Measurements from ENCODE around the gene TCEAL7. TPM values are rescaled to one million over a fixed set of nuclear protein-coding genes. Genes with fewer than 3 reads are reported as not detected.

Gene TCEAL7, protein sequence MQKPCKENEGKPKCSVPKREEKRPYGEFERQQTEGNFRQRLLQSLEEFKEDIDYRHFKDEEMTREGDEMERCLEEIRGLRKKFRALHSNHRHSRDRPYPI
- 26.8 TPM for total RNA-seq

DNA sequence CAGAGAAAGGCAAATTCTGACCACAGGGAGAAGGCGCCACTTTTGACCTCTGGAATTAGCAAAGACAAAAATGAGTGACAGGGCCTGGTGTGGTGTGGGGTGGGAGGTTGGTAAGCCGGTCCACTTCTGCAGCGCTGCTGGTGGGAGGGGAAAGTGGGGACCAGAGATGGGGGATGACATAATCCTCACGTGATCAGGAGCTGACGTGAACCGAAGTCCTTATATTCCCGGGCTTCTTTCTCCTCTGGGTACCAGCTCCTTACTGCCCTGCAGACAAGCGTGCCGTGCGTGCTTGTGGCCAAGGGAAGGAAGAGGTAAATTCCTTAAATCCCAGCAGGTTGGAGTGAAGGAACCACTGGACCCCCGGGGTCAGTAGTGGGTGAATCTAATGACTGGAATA lies at the start of gene TCEAL7:
TSS of gene TCEAL7 (plus strand) at position 249 of the 400 bp plus-strand sequence. CDS start 1,165 bp downstream, outside the sequence.

DNA sequence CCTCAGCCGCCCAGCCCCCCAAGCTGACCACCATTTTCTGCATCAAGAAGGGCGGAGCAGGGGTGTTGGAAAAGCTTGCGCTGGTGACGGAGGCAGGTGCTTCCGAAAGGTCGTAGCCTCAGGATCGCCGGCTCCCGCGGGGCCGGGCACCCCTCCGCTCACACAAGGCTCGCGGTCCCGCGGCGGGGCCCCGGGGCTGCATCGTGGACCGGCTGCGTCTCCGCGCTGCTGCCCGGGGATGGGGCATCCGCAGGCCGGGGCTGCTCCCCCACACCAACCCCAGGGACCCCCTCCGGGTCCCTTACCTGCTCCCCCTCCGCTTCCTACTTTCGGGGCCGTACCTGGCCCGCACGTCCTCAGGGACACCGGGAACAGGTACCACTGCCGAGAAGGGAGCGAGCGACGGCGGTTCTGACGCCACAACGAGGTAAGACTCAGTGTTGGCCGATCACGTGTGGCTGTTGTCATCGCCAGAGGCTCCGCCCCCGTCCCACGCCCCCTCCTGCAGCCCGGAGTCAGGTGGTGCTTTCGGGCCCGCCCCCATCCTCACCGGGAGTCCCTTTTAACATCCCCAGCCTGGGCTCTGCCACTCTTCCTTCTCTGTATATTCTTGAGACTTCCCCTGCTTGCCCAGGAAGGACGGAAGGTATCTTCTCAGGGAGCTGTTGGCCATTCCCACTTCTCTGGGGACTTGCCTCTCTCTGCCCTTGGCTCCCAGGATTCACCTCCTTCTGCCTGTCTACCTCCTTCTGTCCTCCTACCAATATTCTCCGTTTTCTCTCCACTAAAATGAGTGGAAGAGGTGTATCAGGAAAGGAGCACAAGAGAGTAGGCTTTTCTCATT lies 19.3 kb upstream of the TCEAL7 start, which contains the start of gene BEX2:
TSS of gene BEX2 (minus strand) at position 436 of the 844 bp plus-strand sequence. CDS start 1,014 bp downstream, outside the sequence.

DNA sequence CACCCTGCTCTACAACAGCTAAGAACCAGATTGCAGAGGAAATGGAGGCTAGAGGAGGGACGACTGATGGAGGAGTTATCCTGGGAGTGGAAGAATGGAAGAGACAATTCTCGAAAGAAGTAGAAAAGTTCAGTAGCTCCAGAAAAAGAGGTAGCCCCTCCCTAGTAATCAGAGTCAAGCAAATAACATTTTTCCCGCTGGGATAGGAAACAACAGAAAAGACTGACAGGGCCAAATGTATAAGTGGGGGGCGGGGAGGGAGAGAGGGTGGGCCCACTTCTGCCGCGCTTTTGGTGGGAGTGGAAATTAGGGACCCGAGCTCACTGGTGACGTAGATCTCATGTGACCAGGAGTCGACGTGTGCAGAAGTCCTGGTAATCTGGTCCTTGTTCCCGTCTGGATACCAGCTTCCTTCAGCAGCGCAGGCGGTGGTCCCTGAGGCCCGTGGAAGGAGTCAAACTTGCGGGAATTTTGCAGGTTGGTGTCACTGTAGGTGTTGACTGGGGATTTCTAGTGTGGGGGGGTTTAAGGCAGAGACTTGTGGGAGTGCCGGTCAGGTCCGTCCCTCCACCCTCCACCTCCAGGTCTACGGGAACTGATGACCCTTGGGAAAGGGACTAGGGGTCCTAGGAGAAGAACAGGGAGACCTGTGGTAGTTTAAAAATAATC lies 26.2 kb downstream of the TCEAL7 start, which contains the start of gene TCEAL9:
TSS of gene TCEAL9 (plus strand) at position 377 of the 669 bp plus-strand sequence. CDS start 1,179 bp downstream, outside the sequence.

DNA sequence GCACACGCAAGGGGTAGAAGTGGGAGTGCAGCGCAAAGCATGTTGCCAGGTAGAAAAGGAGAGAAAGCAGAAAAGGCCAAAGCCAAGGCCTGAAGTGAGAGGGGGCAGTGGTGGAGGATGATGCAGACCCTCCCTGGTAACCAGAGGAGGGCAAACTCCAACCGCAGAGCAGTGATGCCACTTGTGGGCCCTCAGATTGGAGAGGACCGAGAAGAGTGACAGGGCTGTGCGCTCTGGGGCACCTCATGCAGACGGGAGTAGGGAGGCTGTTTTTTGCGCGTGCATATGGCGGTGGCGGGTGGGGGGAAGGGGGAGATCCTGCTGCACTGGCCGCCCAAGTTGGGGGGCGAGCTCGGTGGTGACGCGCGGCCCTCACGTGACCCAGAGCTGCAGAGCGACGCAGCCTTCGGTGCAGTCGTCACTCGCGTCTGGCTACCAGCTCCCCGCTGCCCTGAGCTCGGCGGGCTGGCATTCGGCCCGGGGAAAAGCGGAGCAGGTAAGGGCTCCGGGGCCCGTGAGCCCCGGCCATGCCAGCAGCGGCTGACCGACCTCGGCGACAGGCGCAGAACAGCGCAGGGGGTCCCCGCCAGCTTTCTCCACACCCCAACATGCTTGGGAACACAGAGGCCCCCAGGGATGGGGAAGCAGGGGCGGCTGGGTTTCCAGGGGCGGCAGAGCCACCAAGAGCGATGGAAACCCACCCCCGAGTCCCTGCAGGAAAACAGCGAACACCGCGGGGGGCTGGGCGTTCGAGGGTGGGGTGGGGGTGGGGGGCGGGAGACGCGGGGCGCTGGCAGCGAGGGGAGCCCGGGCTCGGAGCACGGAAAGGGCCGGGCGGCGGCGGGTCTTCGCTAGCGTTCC lies 46.3 kb downstream of the TCEAL7 start, which contains the start of gene BEX3:
TSS of gene BEX3 (plus strand) at position 421 of the 861 bp plus-strand sequence. CDS start 984 bp downstream, outside the sequence.

Small RNA genes lying within 50 kb of the gene (small RNA-seq; reads per million reads assigned to genes)
- gene Z92846.1 (ENCODE audit: low replicate concordance): not detected

Other genes with a start within 250 kb of the TCEAL7 start
- not detected for gene NXF3, start 237.1 kb upstream of the TCEAL7 start, total RNA-seq
- gene BEX4, start 115.1 kb upstream of the TCEAL7 start, total RNA-seq: 45.0 TPM
- 71.6 TPM for gene TCEAL8, start 75.1 kb upstream of the TCEAL7 start, total RNA-seq
- gene TCEAL5, start 53.5 kb upstream of the TCEAL7 start, total RNA-seq: 1.6 TPM
- gene BEX2, start 19.2 kb upstream of the TCEAL7 start, total RNA-seq: 29.8 TPM
- 39.0 TPM for gene TCEAL9, start 26.3 kb downstream of the TCEAL7 start, total RNA-seq
- gene BEX3, start 46.3 kb downstream of the TCEAL7 start, total RNA-seq: 222 TPM
- 0.88 TPM for gene RAB40A, start 189.2 kb downstream of the TCEAL7 start, total RNA-seq

Data from metanephros (tissue), 2 donors.